ENCODE data around the gene SLC15A3. TPM values are rescaled to one million over a fixed set of nuclear protein-coding genes. Genes with fewer than 3 reads are reported as not detected.
"Not testable (repeated sequence)": the region's sequence is repeated elsewhere in the genome, so short reads cannot be mapped to it uniquely, and the experiment has no call there.

SLC15A3 gene
- total RNA-seq, 4 donors from 2014 or later, result 32.2 to 94.4 (median 64.8) TPM

DNA sequence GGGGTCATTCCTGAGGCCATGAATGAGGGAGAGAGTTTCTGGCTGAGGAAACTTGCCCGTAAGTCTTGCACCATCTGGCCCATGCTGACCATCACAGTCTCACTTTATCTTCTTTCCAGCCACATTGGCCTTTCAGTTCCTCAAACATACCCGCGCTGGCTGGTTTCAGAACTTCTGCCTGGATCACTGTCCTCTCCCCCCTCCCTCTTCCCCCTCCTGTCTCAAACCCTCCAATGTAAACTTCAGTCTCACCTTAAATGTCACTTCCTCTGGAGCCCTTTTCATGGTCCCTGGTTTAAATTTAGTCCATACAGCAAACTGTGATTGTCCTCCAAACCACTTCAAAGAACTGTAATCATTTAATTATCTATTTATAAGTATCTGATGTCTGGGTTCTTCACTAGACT is 41.7 kb downstream of the SLC15A3 start:
- Histone ChIP-seq H3K27ac (no peak overlapping the region), H3K9me3 (no peaks in the 10 kb centered on the region), H3K4me3 (no peak overlapping the region), H3K27me3 (no peaks in the 10 kb centered on the region), H3K36me3 (no peaks in the 10 kb centered on the region), H3K4me1 (peaks cover 0 to 34% (median 17%) of the 10 kb centered on the region in 4 donors)
- TF ChIP-seq POLR2A (IDR thresholded peaks at IDR 0.05) (no peak), EP300 (IDR thresholded peaks at IDR 0.05) (peak in 1 of 2 donors; percentile 16)
- WGBS, 2 donors, result 62 to 70% methylated on average over 3 of the region's 3 CpGs
- DNase-seq (ENCODE audit: low spot score in 2 of 2), result no peak

DNA sequence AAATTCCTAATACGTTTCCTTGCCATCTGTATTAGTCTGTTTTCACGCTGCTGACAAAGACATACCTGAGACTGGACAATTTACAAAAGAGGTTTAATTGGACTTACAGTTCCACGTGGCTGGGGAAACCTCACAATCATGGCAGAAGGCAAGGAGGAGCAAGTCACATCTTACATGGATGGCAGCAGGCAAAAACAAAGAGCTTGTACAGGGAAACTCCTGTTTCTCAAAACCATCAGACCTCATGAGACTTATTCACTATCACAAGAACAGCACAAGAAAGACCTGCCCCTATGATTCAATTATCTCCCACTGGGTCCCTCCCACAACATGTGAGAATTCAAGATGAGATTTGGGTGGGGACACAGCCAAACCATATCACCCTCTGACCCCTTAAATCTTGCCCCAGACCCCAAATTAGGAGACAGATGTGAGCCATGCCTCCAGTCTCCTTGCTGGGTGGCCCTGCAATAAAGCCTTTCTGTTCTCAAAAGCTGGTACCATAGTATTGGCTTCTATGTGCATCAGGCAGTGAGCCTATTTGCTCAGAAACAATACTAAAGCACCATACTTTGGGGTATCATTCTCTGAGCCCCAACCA is 42.2 kb downstream of the SLC15A3 start:
- not testable (repeated sequence) for DNase-seq (ENCODE audit: low spot score in 2 of 2); H3K9me3 ChIP-seq; H3K27me3 ChIP-seq; H3K4me3 ChIP-seq; H3K36me3 ChIP-seq
- WGBS, 2 donors, result 69 to 76% methylated on average over 3 of the region's 3 CpGs
- peak overlapping the region in 1 of 4 donors; percentile 28 for H3K27ac ChIP-seq
- H3K4me1 ChIP-seq, result peaks cover 4 to 34% (median 22%) of the 10 kb centered on the region in 4 donors

DNA sequence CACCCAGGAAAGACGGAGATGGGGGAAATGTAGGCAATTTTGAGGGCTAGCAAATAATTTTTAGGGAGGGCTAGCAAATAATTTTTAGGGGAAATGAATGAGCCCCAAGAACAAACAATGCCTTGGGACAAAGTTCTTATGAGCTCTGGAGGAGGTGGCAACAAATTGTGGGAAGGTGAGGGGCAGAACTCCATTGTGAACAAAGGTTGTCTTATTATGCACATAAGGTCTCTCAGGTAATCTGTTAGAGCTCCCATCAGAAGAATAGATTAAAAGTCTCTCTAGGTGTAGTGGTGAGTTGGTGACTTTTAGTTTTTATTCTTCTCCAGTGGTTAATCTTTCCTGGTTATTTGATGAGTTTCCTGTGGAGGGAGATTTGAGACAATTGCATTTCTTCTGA is 43.2 kb downstream of the SLC15A3 start:
- Histone ChIP-seq H3K36me3 (peaks cover 0 to 3% (median 0%) of the 10 kb centered on the region in 3 donors), H3K27me3 (no peaks in the 10 kb centered on the region), H3K4me1 (peaks cover 6 to 44% (median 28%) of the 10 kb centered on the region in 4 donors), H3K9me3 (no peaks in the 10 kb centered on the region), H3K4me3 (no peak overlapping the region), H3K27ac (no peak overlapping the region)
- no peak for DNase-seq (ENCODE audit: low spot score in 2 of 2)
- TF ChIP-seq EP300 (IDR thresholded peaks at IDR 0.05) (no peak), POLR2A (IDR thresholded peaks at IDR 0.05) (no peak)
- TF ChIP-seq, protein P1, sequence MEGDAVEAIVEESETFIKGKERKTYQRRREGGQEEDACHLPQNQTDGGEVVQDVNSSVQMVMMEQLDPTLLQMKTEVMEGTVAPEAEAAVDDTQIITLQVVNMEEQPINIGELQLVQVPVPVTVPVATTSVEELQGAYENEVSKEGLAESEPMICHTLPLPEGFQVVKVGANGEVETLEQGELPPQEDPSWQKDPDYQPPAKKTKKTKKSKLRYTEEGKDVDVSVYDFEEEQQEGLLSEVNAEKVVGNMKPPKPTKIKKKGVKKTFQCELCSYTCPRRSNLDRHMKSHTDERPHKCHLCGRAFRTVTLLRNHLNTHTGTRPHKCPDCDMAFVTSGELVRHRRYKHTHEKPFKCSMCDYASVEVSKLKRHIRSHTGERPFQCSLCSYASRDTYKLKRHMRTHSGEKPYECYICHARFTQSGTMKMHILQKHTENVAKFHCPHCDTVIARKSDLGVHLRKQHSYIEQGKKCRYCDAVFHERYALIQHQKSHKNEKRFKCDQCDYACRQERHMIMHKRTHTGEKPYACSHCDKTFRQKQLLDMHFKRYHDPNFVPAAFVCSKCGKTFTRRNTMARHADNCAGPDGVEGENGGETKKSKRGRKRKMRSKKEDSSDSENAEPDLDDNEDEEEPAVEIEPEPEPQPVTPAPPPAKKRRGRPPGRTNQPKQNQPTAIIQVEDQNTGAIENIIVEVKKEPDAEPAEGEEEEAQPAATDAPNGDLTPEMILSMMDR (IDR thresholded peaks at IDR 0.05), result no peak
- WGBS, 2 donors, result 39 to 56% methylated on average over 1 of the region's 1 CpG

DNA sequence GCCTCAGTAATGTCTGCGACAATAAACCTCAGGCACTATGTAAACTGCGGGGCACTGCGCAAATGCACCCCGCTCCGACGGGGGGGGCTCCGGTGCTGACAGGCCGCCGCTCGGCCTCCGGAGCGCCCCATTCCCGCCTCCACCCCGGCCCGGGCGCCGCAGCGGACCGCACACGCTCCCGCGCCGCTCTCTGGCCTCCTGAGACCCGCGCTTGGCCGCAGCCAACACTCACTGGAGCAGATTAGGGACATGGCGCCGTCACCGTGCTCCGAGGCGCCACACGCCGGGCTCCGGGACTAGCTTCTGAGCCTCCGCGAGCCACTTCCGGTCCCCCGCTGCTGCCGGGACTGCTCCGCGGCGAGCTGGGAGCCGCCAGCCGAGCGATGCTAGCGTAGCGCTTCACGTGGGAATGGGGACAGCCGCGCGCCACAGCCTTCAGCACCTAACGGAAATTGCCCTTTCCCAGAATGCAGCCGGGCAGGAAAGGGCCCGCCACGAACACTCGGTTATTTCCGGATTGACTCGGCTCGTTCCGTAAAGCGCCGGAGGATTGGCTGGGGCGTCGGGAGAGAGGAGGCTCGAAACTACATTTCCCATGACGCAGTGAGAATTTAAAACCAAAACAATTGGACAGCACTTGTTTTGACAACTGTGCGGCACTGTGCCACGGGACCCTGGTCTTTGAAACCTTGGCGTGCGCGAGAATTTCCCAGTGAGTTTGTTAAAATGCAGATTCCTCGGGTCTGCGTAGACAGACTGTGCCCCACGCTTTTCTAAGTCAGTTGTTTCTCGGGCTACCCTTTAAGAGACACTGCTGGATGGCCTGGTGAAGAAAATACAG is 45.6 kb downstream of the SLC15A3 start, which contains the start of gene PRPF19:
PRPF19 (minus strand) TSS at position 454 of the 841 bp plus-strand sequence; CDS start at position 251, 203 bp downstream.
- H3K4me3 ChIP-seq, result peak within 1 kb of the TSS; percentile 82 to 94 (median 90)
- TF ChIP-seq EP300 (IDR thresholded peaks at IDR 0.05) (peak; percentile 92 to 94), POLR2A (IDR thresholded peaks at IDR 0.05) (peak; percentile 47 to 78)
- TF ChIP-seq, protein P1 (IDR thresholded peaks at IDR 0.05), result no peak
- peak; percentile 95 to 99 for DNase-seq (ENCODE audit: low spot score in 2 of 2)
- H3K4me1 ChIP-seq, result peaks cover 6 to 39% (median 20%) of the 10 kb centered on the region in 4 donors
- WGBS, 2 donors, result 0% methylated on average over 25 to 75 of the region's 75 CpGs
- no peaks in the 10 kb centered on the region for H3K9me3 ChIP-seq
- peak within 1 kb of the TSS; percentile 70 to 95 (median 93) for H3K27ac ChIP-seq
- peaks cover 0 to 27% (median 8%) of the 10 kb centered on the region in 3 donors for H3K36me3 ChIP-seq
- no peaks in the 10 kb centered on the region for H3K27me3 ChIP-seq

DNA sequence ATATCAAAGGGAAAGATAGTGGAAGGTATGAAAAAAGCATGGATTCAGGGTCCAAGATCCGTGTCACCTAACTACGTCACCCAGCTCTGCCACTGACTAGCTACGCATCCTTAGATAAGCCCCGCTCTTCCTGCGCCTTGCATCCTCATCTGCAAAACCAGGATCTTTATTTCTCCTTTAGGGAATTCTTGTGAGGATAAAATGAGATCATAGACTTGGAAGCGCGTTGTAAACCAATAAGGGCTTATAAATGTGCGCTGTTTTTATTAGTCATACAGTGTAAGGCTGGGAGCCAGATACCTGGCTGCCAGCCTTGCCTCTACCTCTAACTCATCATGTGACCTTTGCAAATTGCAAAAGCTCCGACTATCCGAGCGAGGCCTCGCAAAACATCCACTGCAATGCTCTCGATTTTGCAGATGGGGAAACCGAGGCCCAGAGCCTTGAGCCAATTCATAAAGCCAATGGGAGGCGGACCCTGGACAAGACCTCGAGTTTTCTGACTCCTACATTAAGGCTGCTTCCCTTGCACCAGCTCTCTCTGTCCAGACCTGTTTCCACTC is 46.3 kb downstream of the SLC15A3 start:
- 9% methylated on average over 15 to 16 of the region's 16 CpGs for WGBS, 2 donors
- peaks cover 6 to 39% (median 20%) of the 10 kb centered on the region in 4 donors for H3K4me1 ChIP-seq
- TF ChIP-seq, protein P1 (IDR thresholded peaks at IDR 0.05), result no peak
- DNase-seq (ENCODE audit: low spot score in 2 of 2), result no peak
- peaks cover 0 to 34% (median 8%) of the 10 kb centered on the region in 3 donors for H3K36me3 ChIP-seq
- no peaks in the 10 kb centered on the region for H3K9me3 ChIP-seq
- H3K27ac ChIP-seq, result peak overlapping the region; percentile 70 to 94 (median 93)
- peak overlapping the region; percentile 82 to 94 (median 90) for H3K4me3 ChIP-seq
- H3K27me3 ChIP-seq, result no peaks in the 10 kb centered on the region
